Esophagus muscularis mucosa (tissue), 3 donors: ENCODE data around the gene UNC13C.

Experiments used
- CTCF ChIP-seq, 3 experiments: fragments of 200-600 bp in 2 of 3; fragments of 450-650 bp in 1 of 3; sonication (generic) in 2 of 3; IDR thresholded peaks; one replicate each; pipeline ENCODE4 v1.5.1; 2017 to 2019; ENCODE audit warnings: antibody characterized with exemption in 3 of 3, mild to moderate bottlenecking in 2 of 3, moderate library complexity in 1 of 3
- POLR2A ChIP-seq: fragments of 450-650 bp; IDR thresholded peaks from one replicate; pipeline ENCODE4 v1.6.1; 2017; ENCODE audit warnings: antibody characterized with exemption, moderate library complexity, mild to moderate bottlenecking, low read depth
- POLR2AphosphoS5 ChIP-seq, 2 donors: sonication (generic); formaldehyde crosslinking; IDR thresholded peaks; one replicate each; pipeline ENCODE4 v1.6.1; 2017; ENCODE audit warnings: antibody characterized with exemption in 2 of 2

- TF ChIP-seq POLR2AphosphoS5 (IDR thresholded peaks at IDR 0.05): no peak
- no peak for TF ChIP-seq CTCF (IDR thresholded peaks at IDR 0.05)
- TF ChIP-seq POLR2A: no peak
Measured at GRCh38 chr15:54582863-54583643, 604.8 kb downstream of the UNC13C start.
